Gastroesophageal sphincter (tissue), 4 donors: ENCODE results near the gene NUP88. TPM values are rescaled to one million over a fixed set of nuclear protein-coding genes. Genes with fewer than 3 reads are reported as not detected.
A peak's percentile ranks its signal among the peaks of the same experiment; 100 is the strongest.

Experiments used
- ATAC-seq: fragments of 150-250 bp; one replicate; pipeline ENCODE4 v1.9.1; 2016; ENCODE audit warnings: mild to moderate bottlenecking, moderate library complexity
- H3K27ac ChIP-seq, 4 donors: fragments of 200-600 bp; sonication (generic) in 3 of 4; 1 replicate in 3 of 4; 2 replicates in 1 of 4; pipeline ENCODE4 v1.5.1; 2016 to 2019
- H3K27me3 ChIP-seq: fragments of 200-600 bp; sonication (generic); one replicate; pipeline ENCODE4 v1.5.1; 2019
- H3K36me3 ChIP-seq, 2 donors: fragments of 200-600 bp; sonication (generic); one replicate each; pipeline ENCODE4 v1.5.1; 2019; ENCODE audit warnings: control low read depth in 1 of 2
- H3K4me1 ChIP-seq, 3 donors: fragments of 200-600 bp; sonication (generic); 1 replicate in 2 of 3; 2 replicates in 1 of 3; pipeline ENCODE4 v1.5.1; 2016 to 2019; ENCODE audit warnings: control low read depth in 2 of 3
- H3K4me3 ChIP-seq, 2 donors: fragments of 200-600 bp; sonication (generic); one replicate each; pipeline ENCODE4 v1.5.1; 2019; ENCODE audit warnings: mild to moderate bottlenecking in 1 of 2, moderate library complexity in 1 of 2
- H3K9me3 ChIP-seq, 3 donors: fragments of 200-600 bp; sonication (generic); one replicate each; pipeline ENCODE4 v1.5.1; 2017 to 2019; ENCODE audit warnings: control low read depth in 2 of 3
- CTCF ChIP-seq, 4 experiments: fragments of 200-600 bp in 2 of 4; fragments of 450-650 bp in 2 of 4; sonication (generic) in 1 of 4; IDR thresholded peaks; one replicate each; pipeline ENCODE4 v1.5.1; 2017 to 2019; ENCODE audit warnings: antibody characterized with exemption in 4 of 4, mild to moderate bottlenecking in 2 of 4, moderate library complexity in 2 of 4
- EP300 ChIP-seq: sonication (generic); formaldehyde crosslinking; IDR thresholded peaks from one replicate; pipeline ENCODE4 v1.6.1; 2017; ENCODE audit warnings: antibody characterized with exemption, mild to moderate bottlenecking
- POLR2A ChIP-seq, 2 donors: fragments of 450-650 bp; IDR thresholded peaks; one replicate each; pipeline ENCODE4 v1.6.1; 2017; ENCODE audit warnings: antibody characterized with exemption in 2 of 2, mild to moderate bottlenecking in 2 of 2, moderate library complexity in 1 of 2
- POLR2AphosphoS5 ChIP-seq: sonication (generic); formaldehyde crosslinking; IDR thresholded peaks from one replicate; pipeline ENCODE4 v1.6.1; 2017; ENCODE audit warnings: antibody characterized with exemption
- WGBS, 2 donors: methylation state at CpG; one replicate each; pipeline ENCODE4 v1.1.5; 2018; ENCODE audit warnings: low coverage in 1 of 2; 5-methylcytosine and 5-hydroxymethylcytosine counted together
- total RNA-seq, 4 donors: library from RNA; depleted of rRNA; stranded (reverse); fragments of >200 nt; gene quantifications; one replicate each; pipeline ENCODE4 v1.1.0, GENCODE V29; 2016

NUP88 gene
- total RNA-seq, 4 donors from 2014 or later: 50.1 to 71.0 (median 56.4) TPM

- peaks cover 0 to 96% of the 10 kb centered on the region in 2 donors for H3K36me3 ChIP-seq
- H3K27ac ChIP-seq: no peak overlapping the region
- H3K4me3 ChIP-seq: no peak overlapping the region
- H3K4me1 ChIP-seq: no peaks in the 10 kb centered on the region
- 72 to 85% methylated on average over 7 to 8 of the region's 8 CpGs for WGBS, 2 donors
- no peaks in the 10 kb centered on the region for H3K27me3 ChIP-seq
- ATAC-seq: no peak
- no peak for TF ChIP-seq CTCF (IDR thresholded peaks at IDR 0.05)
- no peak for TF ChIP-seq EP300
- TF ChIP-seq POLR2A (IDR thresholded peaks at IDR 0.05): no peak
- TF ChIP-seq POLR2AphosphoS5: no peak
- H3K9me3 ChIP-seq: no peaks in the 10 kb centered on the region
Measured at GRCh38 chr17:5446786-5447185, 27.3 kb upstream of the NUP88 start.

GRCh38 chr17:5444209-5444608, 24.7 kb upstream of the NUP88 start:
- no peak for TF ChIP-seq CTCF (IDR thresholded peaks at IDR 0.05)
- no peak for TF ChIP-seq POLR2A (IDR thresholded peaks at IDR 0.05)
- no peak for TF ChIP-seq POLR2AphosphoS5
- TF ChIP-seq EP300: no peak
- Histone ChIP-seq H3K9me3 (no peaks in the 10 kb centered on the region), H3K27me3 (no peaks in the 10 kb centered on the region), H3K36me3 (peaks cover 0 to 70% of the 10 kb centered on the region in 2 donors), H3K4me3 (no peak overlapping the region), H3K4me1 (peaks cover 0 to 9% (median 0%) of the 10 kb centered on the region in 3 donors), H3K27ac (no peak overlapping the region)
- 100% methylated on average over 3 of the region's 22 CpGs; no CpG with 5 or more reads in 1 of the 2 donors for WGBS, 2 donors
- no peak for ATAC-seq

DNA sequence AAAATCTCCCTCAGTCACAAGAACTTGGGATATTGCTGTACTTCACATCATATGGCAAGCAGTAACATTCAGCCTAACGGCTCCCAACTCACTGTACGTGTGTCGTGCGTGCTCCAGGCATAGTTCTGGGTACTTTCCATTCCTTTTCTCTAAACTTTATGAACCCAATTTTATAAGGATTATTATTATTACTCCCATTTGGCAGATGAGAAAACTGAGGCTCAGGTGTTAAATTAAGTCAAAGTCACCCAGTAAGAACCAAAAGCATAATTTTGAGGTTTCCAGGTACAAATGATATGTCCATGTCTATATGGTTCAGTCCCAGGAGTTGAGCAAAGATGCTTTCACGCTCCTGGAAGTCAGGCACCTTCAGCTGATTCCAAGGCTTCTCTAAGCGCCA, 24.3 kb upstream of the NUP88 start:
- Histone ChIP-seq H3K27me3 (no peaks in the 10 kb centered on the region), H3K27ac (no peak overlapping the region), H3K4me3 (no peak overlapping the region), H3K36me3 (peaks cover 0 to 65% of the 10 kb centered on the region in 2 donors), H3K4me1 (peaks cover 0 to 10% (median 0%) of the 10 kb centered on the region in 3 donors), H3K9me3 (no peaks in the 10 kb centered on the region)
- WGBS, 2 donors: 95 to 97% methylated on average over 4 to 6 of the region's 6 CpGs
- no peak for ATAC-seq
- TF ChIP-seq POLR2A (IDR thresholded peaks at IDR 0.05) (no peak), POLR2AphosphoS5 (no peak), EP300 (no peak), CTCF (IDR thresholded peaks at IDR 0.05) (no peak)

GRCh38 chr17:5439446-5439764, 19.9 kb upstream of the NUP88 start:
- WGBS, 2 donors: 0% methylated on average over 1 of the region's 1 CpG; no CpG with 5 or more reads in 1 of the 2 donors
- Histone ChIP-seq H3K27me3 (no peaks in the 10 kb centered on the region), H3K36me3 (peaks cover 0 to 58% of the 10 kb centered on the region in 2 donors), H3K4me1 (peaks cover 0 to 41% (median 7%) of the 10 kb centered on the region in 3 donors), H3K9me3 (no peaks in the 10 kb centered on the region), H3K27ac (peak overlapping the region; percentile 54 to 83 (median 80)), H3K4me3 (peak overlapping the region; percentile 60 to 69)
- ATAC-seq: no peak
- TF ChIP-seq EP300 (no peak), POLR2AphosphoS5 (no peak)

GRCh38 chr17:5438716-5439445, 19.4 kb upstream of the NUP88 start, which contains the start of gene C1QBP:
TSS of gene C1QBP (minus strand) at chr17:5439155. CDS start at chr17:5439073, 82 bp downstream.
- Histone ChIP-seq H3K9me3 (no peaks in the 10 kb centered on the region), H3K36me3 (peaks cover 0 to 58% of the 10 kb centered on the region in 2 donors), H3K27ac (peak within 1 kb of the TSS; percentile 54 to 83 (median 80)), H3K4me3 (peak within 1 kb of the TSS; percentile 60 to 69), H3K4me1 (peaks cover 0 to 41% (median 7%) of the 10 kb centered on the region in 3 donors), H3K27me3 (no peaks in the 10 kb centered on the region)
- 0% methylated on average over 7 to 13 of the region's 75 CpGs for WGBS, 2 donors
- ATAC-seq: peak; percentile 98
- peak; percentile 97 to 99 (median 98) for TF ChIP-seq CTCF (IDR thresholded peaks at IDR 0.05)
- peak; percentile 52 to 55 for TF ChIP-seq POLR2A (IDR thresholded peaks at IDR 0.05)
- TF ChIP-seq POLR2AphosphoS5: peak; percentile 56
- no peak for TF ChIP-seq EP300
